HEK293T (cell line): ENCODE measurements around the gene PRIMA1.

Experiments
- BHLHE40 ChIP-seq: fragments of 450-650 bp; IDR thresholded peaks from 2 replicates; pipeline ENCODE4 v1.6.1; 2016; ENCODE audit warnings: mild to moderate bottlenecking, moderate library complexity, borderline replicate concordance
- FOXK2 ChIP-seq: fragments of 450-650 bp; IDR thresholded peaks from 2 replicates; pipeline ENCODE4 v1.6.1; 2016; ENCODE audit warnings: mild to moderate bottlenecking
- HDGF ChIP-seq: fragments of 450-650 bp; IDR thresholded peaks from 2 replicates; pipeline ENCODE4 v1.6.1; 2017; ENCODE audit warnings: antibody characterized with exemption, borderline replicate concordance
- L3MBTL2 ChIP-seq: fragments of 450-650 bp; conservative IDR thresholded peaks from 2 replicates; pipeline ENCODE4 v1.6.1; 2016; ENCODE audit warnings: mild to moderate bottlenecking
- TARDBP ChIP-seq: fragments of 450-650 bp; IDR thresholded peaks from 2 replicates; pipeline ENCODE4 v1.6.1; 2016
- ZNF384 ChIP-seq: fragments of 450-650 bp; IDR thresholded peaks from 2 replicates; pipeline ENCODE4 v1.6.1; 2016

- TF ChIP-seq TARDBP (no peak), HDGF (no peak), ZNF384 (no peak), L3MBTL2 (no peak), BHLHE40 (no peak), FOXK2 (no peak)
Measured at GRCh38 chr14:93676416-93676958, 111.8 kb downstream of the PRIMA1 start.
